ENCODE measurements around the gene ZRANB1.

GRCh38 chr10:124963866-124964720 is 22.2 kb downstream of the ZRANB1 start:
- no peak for TF ChIP-seq CTCF (conservative IDR thresholded peaks at IDR 0.05; ENCODE audit: low read depth, low read length)
- TF ChIP-seq FOS (IDR thresholded peaks at IDR 0.05; ENCODE audit: low read depth, low read length) = no peak
- no peak for TF ChIP-seq ELK1 (IDR thresholded peaks at IDR 0.05; ENCODE audit: borderline replicate concordance, low read depth, low read length)
- no peak for TF ChIP-seq RAD21 (IDR thresholded peaks at IDR 0.05; ENCODE audit: low read length)
- no peak for TF ChIP-seq CEBPB (IDR thresholded peaks at IDR 0.05; ENCODE audit: low read depth, low read length)
- TF ChIP-seq POLR2A (IDR thresholded peaks at IDR 0.05; ENCODE audit: low read depth, low read length) = no peak
- TF ChIP-seq RCOR1 (IDR thresholded peaks at IDR 0.05; ENCODE audit: insufficient replicate concordance, low read length) = no peak
- no peak for TF ChIP-seq RFX5 (IDR thresholded peaks at IDR 0.05; ENCODE audit: low read depth, low read length)
- no peak for TF ChIP-seq USF2 (IDR thresholded peaks at IDR 0.05; ENCODE audit: low read depth, low read length)
- TF ChIP-seq MAFK (IDR thresholded peaks at IDR 0.05; ENCODE audit: low read depth, low read length) = no peak
- no peak for TF ChIP-seq BHLHE40 (IDR thresholded peaks at IDR 0.05; ENCODE audit: low read depth, low read length)
- TF ChIP-seq CHD1 (IDR thresholded peaks at IDR 0.05; ENCODE audit: low read depth, low read length) = no peak
- no peak for TF ChIP-seq NFE2L2 (IDR thresholded peaks at IDR 0.05; ENCODE audit: low read depth, low read length)
- no peak for TF ChIP-seq MXI1 (IDR thresholded peaks at IDR 0.05; ENCODE audit: borderline replicate concordance, low read depth, low read length)

All from IMR-90 (cell line).